Type B pancreatic cell (in vitro differentiated cells): ENCODE measurements around the gene ADAMTS17. TPM values are rescaled to one million over a fixed set of nuclear protein-coding genes. Genes with fewer than 3 reads are reported as not detected.

Experiments used
- DNase-seq: peaks from one replicate; pipeline ENCODE4 v3.0.0; 2021; ENCODE audit warnings: mixed read lengths; ENCODE audit not compliant: unreplicated experiment; ENCODE audit errors: extremely low spot score
- H3K27ac Mint-ChIP-seq: 2 replicates; pipeline ENCODE4 v1.8.0; 2021; ENCODE audit warnings: mild to moderate bottlenecking, mixed read lengths
- H3K27me3 Mint-ChIP-seq: 2 replicates; pipeline ENCODE4 v1.8.0; 2021; ENCODE audit warnings: mixed read lengths
- H3K36me3 Mint-ChIP-seq: 2 replicates; pipeline ENCODE4 v1.8.0; 2021; ENCODE audit warnings: mixed read lengths
- H3K4me1 Mint-ChIP-seq: one replicate; pipeline ENCODE4 v1.8.0; 2021; ENCODE audit warnings: mixed read lengths; ENCODE audit not compliant: unreplicated experiment
- H3K4me3 Mint-ChIP-seq: 2 replicates; pipeline ENCODE4 v1.8.0; 2021; ENCODE audit warnings: mild to moderate bottlenecking, mixed read lengths
- H3K9me3 Mint-ChIP-seq: 2 replicates; pipeline ENCODE4 v1.8.0; 2021; ENCODE audit warnings: mixed read lengths
- CTCF ChIP-seq: fragments of 200-600 bp; sonication (generic); conservative IDR thresholded peaks from 2 replicates; pipeline ENCODE4 v1.5.0; 2021; ENCODE audit warnings: antibody characterized with exemption, mild to moderate bottlenecking
- total RNA-seq: library from RNA; stranded (reverse); gene quantifications from 2 replicates; pipeline ENCODE4 v1.2.1, GENCODE V29; 2021; ENCODE audit warnings: low replicate concordance

Gene ADAMTS17
- total RNA-seq, 1 donor from 2014 or later = 18.3 TPM

- peaks cover 7% of the 10 kb centered on the region for H3K4me1 Mint-ChIP-seq
- H3K27ac Mint-ChIP-seq = no peak overlapping the region
- H3K27me3 Mint-ChIP-seq = peaks cover 11% of the 10 kb centered on the region
- no peak for TF ChIP-seq CTCF
- H3K4me3 Mint-ChIP-seq = no peak overlapping the region
- no peak for DNase-seq
- H3K36me3 Mint-ChIP-seq = peaks cover 4% of the 10 kb centered on the region
- H3K9me3 Mint-ChIP-seq = no peaks in the 10 kb centered on the region
Measured at GRCh38 chr15:100008258-100008657, 333.5 kb downstream of the ADAMTS17 start.

GRCh38 chr15:100007609-100008008 is 334.2 kb downstream of the ADAMTS17 start:
- Mint-ChIP-seq H3K4me1 (peaks cover 7% of the 10 kb centered on the region), H3K9me3 (no peaks in the 10 kb centered on the region), H3K27me3 (peaks cover 11% of the 10 kb centered on the region), H3K36me3 (peaks cover 4% of the 10 kb centered on the region), H3K4me3 (no peak overlapping the region), H3K27ac (no peak overlapping the region)
- DNase-seq = no peak
- no peak for TF ChIP-seq CTCF

DNA sequence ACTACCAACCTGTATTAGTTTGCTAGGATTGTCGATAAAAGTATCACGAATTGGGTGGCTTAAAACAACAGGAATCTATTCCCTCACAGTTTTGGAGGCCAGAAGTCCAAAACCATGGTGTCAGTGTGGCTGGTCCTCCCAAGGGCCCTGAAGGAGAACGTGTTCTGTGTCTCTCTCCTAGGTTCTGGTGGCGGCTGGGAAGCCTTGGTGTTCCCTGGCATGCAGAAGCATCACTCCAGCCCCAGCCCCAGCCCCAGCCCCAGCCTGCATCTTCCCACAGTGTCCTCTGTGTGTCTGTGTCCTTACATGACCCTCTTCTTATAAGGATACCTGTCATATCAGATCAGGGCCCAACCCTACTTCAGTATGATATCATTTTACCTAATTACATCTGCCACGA is 336.1 kb downstream of the ADAMTS17 start:
- DNase-seq = no peak
- Mint-ChIP-seq H3K27me3 (peaks cover 5% of the 10 kb centered on the region), H3K9me3 (no peaks in the 10 kb centered on the region), H3K4me1 (peaks cover 13% of the 10 kb centered on the region), H3K4me3 (no peak overlapping the region), H3K27ac (peak overlapping the region; percentile 38), H3K36me3 (peaks cover 4% of the 10 kb centered on the region)
- TF ChIP-seq CTCF = no peak

- no peak for TF ChIP-seq CTCF
- peaks cover 4% of the 10 kb centered on the region for H3K36me3 Mint-ChIP-seq
- no peak for DNase-seq
- no peak overlapping the region for H3K4me3 Mint-ChIP-seq
- no peaks in the 10 kb centered on the region for H3K9me3 Mint-ChIP-seq
- peaks cover 4% of the 10 kb centered on the region for H3K27me3 Mint-ChIP-seq
- no peak overlapping the region for H3K27ac Mint-ChIP-seq
- peaks cover 13% of the 10 kb centered on the region for H3K4me1 Mint-ChIP-seq
Measured at GRCh38 chr15:100005013-100005412, 336.8 kb downstream of the ADAMTS17 start.

GRCh38 chr15:100002787-100003536 is 338.8 kb downstream of the ADAMTS17 start:
- peaks cover 13% of the 10 kb centered on the region for H3K4me1 Mint-ChIP-seq
- H3K4me3 Mint-ChIP-seq = no peak overlapping the region
- no peaks in the 10 kb centered on the region for H3K9me3 Mint-ChIP-seq
- peaks cover 4% of the 10 kb centered on the region for H3K27me3 Mint-ChIP-seq
- no peak for DNase-seq
- no peak for TF ChIP-seq CTCF
- H3K27ac Mint-ChIP-seq = no peak overlapping the region
- H3K36me3 Mint-ChIP-seq = peaks cover 9% of the 10 kb centered on the region
